WTC11 (cell line): Measurements from ENCODE around the gene PCGF2. TPM values are rescaled to one million over a fixed set of nuclear protein-coding genes. Genes with fewer than 3 reads are reported as not detected.

ENCODE experiments used
- ATAC-seq: fragments of 200-7000 bp; cut with Tn5 transposase; 2 replicates; pipeline ENCODE4 v1.10.0; 2021; ENCODE audit warnings: mild to moderate bottlenecking, moderate library complexity
- CTCF ChIA-PET: fragments of 300-600 bp; sonication (Branson Sonifier 250); formaldehyde crosslinking; loops from one replicate; lab custom pipeline; 2021; ENCODE audit warnings: antibody characterized with exemption; lab: Charles Lee
- POLR2A ChIA-PET: fragments of 350-600 bp; sonication (Branson Sonifier 250); formaldehyde crosslinking; loops from one replicate; lab custom pipeline; 2021; ENCODE audit warnings: antibody characterized with exemption; lab: Charles Lee
- DNase-seq: peaks from one replicate; pipeline ENCODE4 v3.0.0; 2021; ENCODE audit warnings: low spot score
- H3K27ac Mint-ChIP-seq: 2 replicates; pipeline ENCODE4 v1.8.0; 2021; ENCODE audit warnings: mixed read lengths
- H3K27me3 Mint-ChIP-seq: 2 replicates; pipeline ENCODE4 v1.8.0; 2021; ENCODE audit warnings: low read depth, mild to moderate bottlenecking, moderate library complexity, mixed read lengths
- H3K36me3 Mint-ChIP-seq: 2 replicates; pipeline ENCODE4 v1.8.0; 2021; ENCODE audit warnings: mixed read lengths
- H3K4me1 Mint-ChIP-seq: 2 replicates; pipeline ENCODE4 v1.8.0; 2022; ENCODE audit warnings: mixed read lengths
- H3K4me3 Mint-ChIP-seq: 2 replicates; pipeline ENCODE4 v1.8.0; 2021; ENCODE audit warnings: mild to moderate bottlenecking, moderate library complexity, mixed read lengths
- H3K9me3 Mint-ChIP-seq: 2 replicates; pipeline ENCODE4 v1.8.0; 2021; ENCODE audit warnings: mixed read lengths
- CBFB ChIP-seq: sonication (generic); formaldehyde crosslinking; IDR thresholded peaks from 2 replicates; pipeline ENCODE4 v1.8.1; 2022; ENCODE audit warnings: mild to moderate bottlenecking, low read depth, missing genetic modification reagents
- CREB1 ChIP-seq: sonication (generic); formaldehyde crosslinking; IDR thresholded peaks from 2 replicates; pipeline ENCODE4 v1.8.0; 2023; ENCODE audit warnings: mild to moderate bottlenecking, missing genetic modification reagents
- CREM ChIP-seq: sonication (generic); formaldehyde crosslinking; IDR thresholded peaks from 2 replicates; pipeline ENCODE4 v1.8.1; 2022; ENCODE audit warnings: mild to moderate bottlenecking, missing genetic modification reagents, moderate library complexity
- ETV6 ChIP-seq: sonication (generic); formaldehyde crosslinking; IDR thresholded peaks from 2 replicates; pipeline ENCODE4 v1.8.1; 2022; ENCODE audit warnings: mild to moderate bottlenecking, missing genetic modification reagents
- FOXJ3 ChIP-seq: sonication (generic); formaldehyde crosslinking; IDR thresholded peaks from 2 replicates; pipeline ENCODE4 v1.9.0; 2021; ENCODE audit warnings: missing genetic modification reagents, mild to moderate bottlenecking, borderline replicate concordance
- FOXP1 ChIP-seq: sonication (generic); formaldehyde crosslinking; IDR thresholded peaks from 2 replicates; pipeline ENCODE4 v1.8.0; 2022; ENCODE audit warnings: missing genetic modification reagents, mild to moderate bottlenecking, moderate library complexity, borderline replicate concordance
- HMGXB4 ChIP-seq: sonication (generic); formaldehyde crosslinking; IDR thresholded peaks from 2 replicates; pipeline ENCODE4 v1.8.1; 2023; ENCODE audit warnings: mild to moderate bottlenecking, moderate library complexity, missing genetic modification reagents
- IRF1 ChIP-seq: sonication (generic); formaldehyde crosslinking; IDR thresholded peaks from 2 replicates; pipeline ENCODE4 v1.8.0; 2023; ENCODE audit warnings: missing genetic modification reagents
- JUN ChIP-seq: sonication (generic); formaldehyde crosslinking; IDR thresholded peaks from 2 replicates; pipeline ENCODE4 v1.8.0; 2023; ENCODE audit warnings: mild to moderate bottlenecking, missing genetic modification reagents
- MAX ChIP-seq: sonication (generic); formaldehyde crosslinking; IDR thresholded peaks from 2 replicates; pipeline ENCODE4 v1.8.0; 2022; ENCODE audit warnings: mild to moderate bottlenecking, missing genetic modification reagents
- MLX ChIP-seq: sonication (generic); formaldehyde crosslinking; IDR thresholded peaks from 2 replicates; pipeline ENCODE4 v1.8.1; 2023; ENCODE audit warnings: mild to moderate bottlenecking, missing genetic modification reagents, moderate library complexity
- NFATC4 ChIP-seq: fragments of 250-450 bp; sonication (Bioruptor Pico); IDR thresholded peaks from 2 replicates; pipeline ENCODE4 v1.9.0; 2021; ENCODE audit warnings: mild to moderate bottlenecking
- OVOL2 ChIP-seq: fragments of 250-450 bp; sonication (Bioruptor Pico); IDR thresholded peaks from 2 replicates; pipeline ENCODE4 v1.9.0; 2021; ENCODE audit warnings: mild to moderate bottlenecking, borderline replicate concordance
- PRDM15 ChIP-seq: sonication (generic); formaldehyde crosslinking; IDR thresholded peaks from 2 replicates; pipeline ENCODE4 v1.8.0; 2022; ENCODE audit warnings: missing genetic modification reagents
- PRRX2 ChIP-seq: fragments of 250-450 bp; sonication (Bioruptor Pico); IDR thresholded peaks from 2 replicates; pipeline ENCODE4 v1.8.0; 2021; ENCODE audit warnings: mild to moderate bottlenecking
- SP1 ChIP-seq: sonication (generic); formaldehyde crosslinking; conservative IDR thresholded peaks from 2 replicates; pipeline ENCODE4 v1.8.1; 2022; ENCODE audit warnings: missing genetic modification reagents
- TEAD4 ChIP-seq: sonication (generic); formaldehyde crosslinking; IDR thresholded peaks from 2 replicates; pipeline ENCODE4 v1.8.0; 2022; ENCODE audit warnings: mild to moderate bottlenecking, missing genetic modification reagents
- ZBTB21 ChIP-seq: sonication (generic); formaldehyde crosslinking; IDR thresholded peaks from 2 replicates; pipeline ENCODE4 v1.8.1; 2023; ENCODE audit warnings: mild to moderate bottlenecking, missing genetic modification reagents, borderline replicate concordance
- ZNF121 ChIP-seq: sonication (generic); formaldehyde crosslinking; IDR thresholded peaks from 2 replicates; pipeline ENCODE4 v1.8.0; 2023; ENCODE audit warnings: missing genetic modification reagents
- ZNF138 ChIP-seq: sonication (generic); formaldehyde crosslinking; conservative IDR thresholded peaks from 2 replicates; pipeline ENCODE4 v1.8.1; 2022; ENCODE audit warnings: mild to moderate bottlenecking, moderate library complexity, missing genetic modification reagents
- ZNF219 ChIP-seq: sonication (generic); formaldehyde crosslinking; IDR thresholded peaks from 2 replicates; pipeline ENCODE4 v1.8.0; 2023; ENCODE audit warnings: missing genetic modification reagents, mild to moderate bottlenecking, borderline replicate concordance
- ZNF232 ChIP-seq: sonication (generic); formaldehyde crosslinking; IDR thresholded peaks from 2 replicates; pipeline ENCODE4 v1.8.0; 2022; ENCODE audit warnings: mild to moderate bottlenecking, missing genetic modification reagents
- ZNF317 ChIP-seq: sonication (generic); formaldehyde crosslinking; IDR thresholded peaks from 2 replicates; pipeline ENCODE4 v1.8.1; 2023; ENCODE audit warnings: low read depth, mild to moderate bottlenecking, moderate library complexity, missing genetic modification reagents, borderline replicate concordance
- ZNF396 ChIP-seq: fragments of 250-450 bp; sonication (Bioruptor Pico); IDR thresholded peaks from 2 replicates; pipeline ENCODE4 v1.8.0; 2021; ENCODE audit warnings: mild to moderate bottlenecking, moderate library complexity, borderline replicate concordance
- ZNF423 ChIP-seq: fragments of 250-450 bp; sonication (Bioruptor Pico); IDR thresholded peaks from 2 replicates; pipeline ENCODE4 v2.1.2; 2022; ENCODE audit warnings: mild to moderate bottlenecking, moderate library complexity
- total RNA-seq: library from RNA; stranded (reverse); gene quantifications from 3 replicates; pipeline ENCODE4 v1.2.3, GENCODE V29; 2021

The PCGF2 gene
- total RNA-seq, 1 experiment from 2014 or later, result 104 TPM

GRCh38 chr17:38709104-38709820 is 38.9 kb downstream of the PCGF2 start (continued):
- TF ChIP-seq IRF1 (CRISPR knock-in tag) (no peak), FOXJ3 (CRISPR knock-in tag) (no peak), PRRX2 (CRISPR knock-in tag) (no peak), HMGXB4 (CRISPR knock-in tag) (no peak), ZNF138 (CRISPR knock-in tag) (no peak), CBFB (CRISPR knock-in tag) (no peak)
- TF ChIP-seq, all 79 proteins: peak for 0

- Mint-ChIP-seq H3K4me3 (peak overlapping the region; percentile 77), H3K27me3 (peaks cover 61% of the 10 kb centered on the region)
- DNase-seq, result no peak
These were observed 40.3 kb downstream of the PCGF2 start for GRCh38 chr17:38707678-38708351.

More at GRCh38 chr17:38707678-38708351, 40.3 kb downstream of the PCGF2 start:
- Mint-ChIP-seq H3K4me1 (peaks cover 55% of the 10 kb centered on the region), H3K27ac (no peak overlapping the region), H3K9me3 (no peaks in the 10 kb centered on the region), H3K36me3 (0 out of 2 replicates have a peak, but pooled peaks cover 3% of the 10 kb centered on the region)
- no peak for ATAC-seq
- TF ChIP-seq ZNF317 (CRISPR knock-in tag), result no peak
- no peak for TF ChIP-seq ETV6 (CRISPR knock-in tag)
- TF ChIP-seq ZNF121 (CRISPR knock-in tag), result no peak
- TF ChIP-seq ZNF232 (CRISPR knock-in tag), result no peak
- TF ChIP-seq CREM (CRISPR knock-in tag), result no peak
- no peak for TF ChIP-seq ZNF423 (CRISPR knock-in tag)
- TF ChIP-seq PRDM15 (CRISPR knock-in tag), result no peak
- no peak for TF ChIP-seq TEAD4
- no peak for TF ChIP-seq ZBTB21 (CRISPR knock-in tag)
- TF ChIP-seq OVOL2 (CRISPR knock-in tag), result no peak
- TF ChIP-seq FOXP1, result no peak
- no peak for TF ChIP-seq JUN (CRISPR knock-in tag)
- TF ChIP-seq ZNF219 (CRISPR knock-in tag), result no peak
- TF ChIP-seq CREB1, result no peak
- no peak for TF ChIP-seq NFATC4 (CRISPR knock-in tag)
- TF ChIP-seq ZNF396 (CRISPR knock-in tag), result no peak
- TF ChIP-seq HMGXB4 (CRISPR knock-in tag), result no peak
- no peak for TF ChIP-seq MAX (CRISPR knock-in tag)
- no peak for TF ChIP-seq SP1 (CRISPR knock-in tag)
- no peak for TF ChIP-seq MLX (CRISPR knock-in tag)
- ChIA-PET CTCF (interaction anchor here (1.4 to 4.9 kb wide), 3 partner anchors 11 to 150 kb away, joined by 13 to 28 read pairs (median 13); no protein-coding TSS in a partner anchor), POLR2A (interaction anchor here (1.4 kb wide), 1 partner anchor 20 kb away, joined by 5 read pairs; no protein-coding TSS in a partner anchor)
